Erythroblast (primary cell): ENCODE results near the gene MRPL54.

ENCODE experiments used
- GATA1 ChIP-seq: IDR thresholded peaks from 2 replicates; pipeline ENCODE4 v1.6.1; 2011; ENCODE audit warnings: low read depth, mild to moderate bottlenecking, control low read depth, low read length, moderate library complexity
- POLR2A ChIP-seq: IDR thresholded peaks from 2 replicates; pipeline ENCODE4 v1.6.1; 2011; ENCODE audit warnings: mild to moderate bottlenecking, low read length

DNA sequence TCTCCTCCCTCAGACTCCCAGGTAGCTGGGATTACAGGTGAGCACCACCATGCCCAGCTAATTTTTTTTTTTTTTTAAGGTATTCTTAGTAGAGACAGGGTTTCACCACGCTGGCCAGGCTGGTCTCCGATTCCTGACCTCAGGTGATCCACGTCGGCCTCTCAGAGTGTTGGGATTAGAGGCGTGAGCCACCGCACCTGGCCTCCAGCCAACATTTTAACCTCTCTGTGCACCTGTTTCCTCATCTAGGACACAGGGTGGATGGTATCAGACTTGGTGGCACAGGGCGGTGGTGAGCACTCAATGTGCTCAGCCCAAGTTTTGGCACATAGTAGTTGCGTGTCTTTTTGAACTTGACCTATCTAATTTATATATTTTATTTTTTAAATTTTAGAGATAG is 13.5 kb upstream of the MRPL54 start:
- TF ChIP-seq POLR2A (no peak), GATA1 (no peak)
